Mononuclear cell (primary cell): ENCODE results near the gene SAMD4A. TPM values are rescaled to one million over a fixed set of nuclear protein-coding genes. Genes with fewer than 3 reads are reported as not detected.

Experiments used
- H3K27me3 ChIP-seq: 2 replicates; pipeline ENCODE4 v1.6.0; 2011; ENCODE audit warnings: low read length, control low read depth; ENCODE audit not compliant: insufficient read depth
- H3K4me1 ChIP-seq: 2 replicates; pipeline ENCODE4 v1.5.1; 2011; ENCODE audit warnings: mild to moderate bottlenecking, low read length, control low read depth; ENCODE audit not compliant: insufficient read depth
- H3K4me3 ChIP-seq: 2 replicates; pipeline ENCODE4 v1.5.1; 2011; ENCODE audit warnings: mild to moderate bottlenecking, low read length, moderate library complexity
- H3K9me3 ChIP-seq: 2 replicates; pipeline ENCODE4 v1.5.1; 2011; ENCODE audit warnings: low read depth, mild to moderate bottlenecking, control low read depth, low read length
- total RNA-seq: library from RNA; depleted of rRNA; stranded (reverse); fragments of >200 nt; gene quantifications from one replicate; pipeline ENCODE4 v1.2.3, GENCODE V29; 2012

SAMD4A gene
- total RNA-seq, 1 donor, result 2.0 TPM

DNA sequence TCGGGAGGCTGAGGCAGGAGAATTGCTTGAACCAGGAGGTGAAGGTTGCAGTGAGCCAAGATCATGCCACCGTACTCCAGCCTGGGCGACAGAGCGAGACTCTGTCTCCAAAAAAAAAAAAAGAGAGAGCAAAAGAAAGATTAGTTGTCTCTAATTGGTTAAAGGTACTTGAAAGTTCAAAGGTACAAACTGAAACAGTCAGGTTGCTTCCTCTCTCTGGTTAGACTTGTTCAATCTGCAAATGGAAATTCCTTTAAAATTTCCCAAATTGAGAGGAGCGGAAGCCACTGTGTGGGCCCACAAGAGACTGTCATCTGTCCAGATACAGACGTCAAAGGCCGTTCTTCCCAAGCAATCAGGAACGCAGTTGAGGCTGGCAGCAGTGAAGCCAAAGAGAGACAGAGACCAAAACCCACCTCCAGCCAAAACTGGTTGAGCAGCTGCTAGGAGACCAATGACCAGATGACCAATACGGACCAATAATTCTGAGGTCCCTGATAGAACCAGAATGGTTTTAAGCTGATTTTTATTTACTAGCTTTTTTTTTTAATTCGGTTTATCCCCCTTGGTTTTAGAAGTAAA, 272.1 kb downstream of the SAMD4A start:
- Histone ChIP-seq H3K4me1 (no peaks in the 10 kb centered on the region), H3K4me3 (no peak overlapping the region), H3K27me3 (no peaks in the 10 kb centered on the region), H3K9me3 (no peaks in the 10 kb centered on the region)

- no peaks in the 10 kb centered on the region for H3K4me1 ChIP-seq
- H3K9me3 ChIP-seq, result no peaks in the 10 kb centered on the region
- no peaks in the 10 kb centered on the region for H3K27me3 ChIP-seq
- no peak overlapping the region for H3K4me3 ChIP-seq
Measured at GRCh38 chr14:54839701-54840119, 272.8 kb downstream of the SAMD4A start.

DNA sequence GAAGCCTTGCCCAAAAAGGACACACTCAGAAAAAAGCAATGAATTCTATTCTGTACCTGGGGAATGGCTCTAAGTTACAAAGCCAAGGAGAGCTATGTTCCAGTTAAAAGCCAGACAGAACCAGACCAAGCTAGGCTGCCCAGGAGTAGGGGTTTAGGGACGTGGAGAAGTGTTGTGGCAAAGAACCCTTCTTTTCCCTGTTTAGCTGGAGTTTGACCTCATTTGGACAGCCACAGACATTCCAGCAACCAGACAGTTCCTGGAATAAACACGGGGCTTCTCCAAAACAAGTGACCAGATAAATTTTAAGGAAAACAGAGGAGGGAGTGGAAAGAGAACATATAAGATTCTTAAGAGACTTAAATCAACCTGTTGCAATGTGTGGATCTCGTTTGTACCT, 273.4 kb downstream of the SAMD4A start:
- Histone ChIP-seq H3K27me3 (no peaks in the 10 kb centered on the region), H3K9me3 (no peaks in the 10 kb centered on the region), H3K4me1 (no peaks in the 10 kb centered on the region), H3K4me3 (no peak overlapping the region)

- H3K4me3 ChIP-seq, result no peak overlapping the region
- H3K4me1 ChIP-seq, result no peaks in the 10 kb centered on the region
- no peaks in the 10 kb centered on the region for H3K9me3 ChIP-seq
- no peaks in the 10 kb centered on the region for H3K27me3 ChIP-seq
Measured at GRCh38 chr14:54840798-54841197, 273.9 kb downstream of the SAMD4A start.

Other genes with a start within 250 kb of the SAMD4A start
- 0.52 TPM for gene CDKN3, start 170.1 kb upstream of the SAMD4A start, total RNA-seq
- gene CNIH1, start 125.8 kb upstream of the SAMD4A start, total RNA-seq, result 108 TPM
- gene GMFB, start 78.1 kb upstream of the SAMD4A start, total RNA-seq, result 68.3 TPM
- 36.4 TPM for gene CGRRF1, start 57.2 kb upstream of the SAMD4A start, total RNA-seq